SK-N-SH (cell line): ENCODE results near the gene RASAL2. TPM values are rescaled to one million over a fixed set of nuclear protein-coding genes. Genes with fewer than 3 reads are reported as not detected.

Source experiments
- CTCF ChIA-PET: fragments of 300-600, 350-600 bp; formaldehyde crosslinking; extraction: SDS; loops from one replicate; lab custom pipeline; 2021; lab: Yijun Ruan, JAX
- POLR2A ChIA-PET: fragments of 350-600 bp; sonication (Branson Sonifier 250); formaldehyde crosslinking; extraction: SDS; loops from one replicate; lab custom pipeline; 2020; ENCODE audit warnings: antibody characterized with exemption, inconsistent platforms; lab: Yijun Ruan, JAX
- DNase-seq: peaks from one replicate; pipeline ENCODE4 v3.0.0; 2012
- H2AFZ ChIP-seq: fragments of 200-600 bp; sonication (generic); 2 replicates; pipeline ENCODE4 v1.8.1; 2016; ENCODE audit warnings: antibody characterized with exemption, mild to moderate bottlenecking, low read depth
- H3F3A ChIP-seq: fragments of 200-600 bp; sonication (generic); replicated peaks from 2 replicates; pipeline ENCODE3; 2016; ENCODE audit warnings: antibody characterized with exemption, mild to moderate bottlenecking; ENCODE audit not compliant: insufficient read depth
- H3K27ac ChIP-seq, 2 experiments: fragments of 200-500 bp in 1 of 2; fragments of 200-600 bp in 1 of 2; sonication (Bioruptor generic) in 1 of 2; sonication (generic), shearing (Covaris generic) in 1 of 2; 2 replicates each; pipeline versions ENCODE4 v1.5.1 to v1.6.1; 2014 to 2016; ENCODE audit warnings: low read depth in 2 of 2, inconsistent platforms in 1 of 2, low read length in 1 of 2, mild to moderate bottlenecking in 1 of 2, mixed read lengths in 1 of 2
- H3K27me3 ChIP-seq: fragments of 200-600 bp; sonication (generic), shearing (Covaris generic); 2 replicates; pipeline ENCODE4 v1.6.1; 2016; ENCODE audit warnings: mixed run types; ENCODE audit not compliant: insufficient read depth
- H3K36me3 ChIP-seq, 2 experiments: fragments of 200-500 bp in 1 of 2; fragments of 200-600 bp in 1 of 2; sonication (Bioruptor generic) in 1 of 2; sonication (generic) in 1 of 2; replicated peaks in 1 of 2; 2 replicates each; pipeline versions ENCODE3 to v1.5.1; 2014 to 2016; ENCODE audit warnings: low read length in 1 of 2, mild to moderate bottlenecking in 1 of 2; ENCODE audit not compliant: insufficient read depth in 2 of 2, control insufficient read depth in 1 of 2
- H3K4me1 ChIP-seq, 2 experiments: fragments of 200-500 bp in 1 of 2; fragments of 200-600 bp in 1 of 2; sonication (Bioruptor generic) in 1 of 2; sonication (generic), shearing (Covaris generic) in 1 of 2; 2 replicates each; pipeline versions ENCODE4 v1.5.1 to v1.6.1; 2014 to 2016; ENCODE audit warnings: low read depth in 1 of 2, low read length in 1 of 2, mixed run types in 1 of 2; ENCODE audit not compliant: insufficient read depth in 2 of 2, control insufficient read depth in 1 of 2
- H3K4me2 ChIP-seq: fragments of 200-600 bp; sonication (generic), shearing (Covaris generic); 2 replicates; pipeline ENCODE4 v1.6.1; 2017; ENCODE audit warnings: mixed run types
- H3K4me3 ChIP-seq, 2 experiments: fragments of 200-500 bp in 1 of 2; fragments of 200-600 bp in 1 of 2; sonication (Bioruptor generic) in 1 of 2; sonication (generic), shearing (Covaris generic) in 1 of 2; 2 replicates each; pipeline versions ENCODE4 v1.5.1 to v1.8.1; 2014 to 2016; ENCODE audit warnings: low read depth in 2 of 2, inconsistent platforms in 1 of 2, low read length in 1 of 2, mild to moderate bottlenecking in 1 of 2, mixed read lengths in 1 of 2, moderate library complexity in 1 of 2
- H3K79me2 ChIP-seq: fragments of 200-600 bp; sonication (generic); 2 replicates; pipeline ENCODE4 v1.8.1; 2017; ENCODE audit warnings: mild to moderate bottlenecking; ENCODE audit not compliant: insufficient read depth
- H3K9ac ChIP-seq: fragments of 200-600 bp; sonication (generic); 2 replicates; pipeline ENCODE4 v1.6.1; 2017; ENCODE audit warnings: mixed run types
- H3K9me2 ChIP-seq: fragments of 200-600 bp; sonication (generic); 2 replicates; pipeline ENCODE4 v1.6.1; 2017; ENCODE audit warnings: mixed run types
- H3K9me3 ChIP-seq: fragments of 200-600 bp; sonication (generic); 2 replicates; pipeline ENCODE4 v1.6.1; 2017; ENCODE audit warnings: mixed run types, mild to moderate bottlenecking, moderate library complexity
- H4K20me1 ChIP-seq: fragments of 200-600 bp; sonication (generic); 2 replicates; pipeline ENCODE4 v1.6.1; 2017; ENCODE audit warnings: mild to moderate bottlenecking, mixed run types; ENCODE audit not compliant: insufficient read depth
- CHD2 ChIP-seq: fragments of 150-350 bp; IDR thresholded peaks from 2 replicates; pipeline ENCODE4 v1.6.1; 2018; ENCODE audit warnings: low read length; ENCODE audit not compliant: partially characterized antibody
- CTCF ChIP-seq: fragments of 200-600 bp; sonication (generic); IDR thresholded peaks from 2 replicates; pipeline ENCODE4 v1.6.1; 2017; ENCODE audit warnings: antibody characterized with exemption, mild to moderate bottlenecking, moderate library complexity
- EP300 ChIP-seq, 2 experiments: IDR thresholded peaks; 2 replicates each; pipeline versions ENCODE4 v1.4.0 to v1.6.1; 2012; ENCODE audit warnings: borderline replicate concordance in 1 of 2, low read depth in 1 of 2, low read length in 1 of 2
- EZH2phosphoT487 ChIP-seq: fragments of 200-600 bp; sonication (generic); IDR thresholded peaks from 2 replicates; pipeline ENCODE4 v1.6.1; 2017; ENCODE audit warnings: low read depth, mixed run types, mild to moderate bottlenecking, antibody characterized with exemption, moderate library complexity, borderline replicate concordance
- JUND ChIP-seq: IDR thresholded peaks from 2 replicates; pipeline ENCODE4 v1.4.0; 2012
- MAX ChIP-seq: IDR thresholded peaks from 2 replicates; pipeline ENCODE4 v1.4.0; 2012; ENCODE audit warnings: low read depth
- MXI1 ChIP-seq: IDR thresholded peaks from 2 replicates; pipeline ENCODE4 v1.6.1; 2012; ENCODE audit warnings: mild to moderate bottlenecking, low read depth, low read length, improper control_type of control experiment
- NFIC ChIP-seq: IDR thresholded peaks from 2 replicates; pipeline ENCODE4 v1.4.0; 2012; ENCODE audit warnings: borderline replicate concordance
- POLR2AphosphoS5 ChIP-seq: IDR thresholded peaks from 2 replicates; pipeline ENCODE4 v1.6.1; 2012; ENCODE audit warnings: low read depth, low read length
- RCOR1 ChIP-seq: fragments of 150-350 bp; IDR thresholded peaks from 2 replicates; pipeline ENCODE4 v1.6.1; 2017; ENCODE audit warnings: antibody characterized with exemption, low read length
- SIN3A ChIP-seq: IDR thresholded peaks from 2 replicates; pipeline ENCODE4 v1.6.1; 2012; ENCODE audit warnings: low read depth, mild to moderate bottlenecking, low read length, moderate library complexity, borderline replicate concordance
- SMC3 ChIP-seq: IDR thresholded peaks from 2 replicates; pipeline ENCODE4 v1.6.1; 2012; ENCODE audit warnings: low read depth, low read length, improper control_type of control experiment
- TCF12 ChIP-seq: IDR thresholded peaks from 2 replicates; pipeline ENCODE4 v1.4.0; 2012
- TEAD4 ChIP-seq: IDR thresholded peaks from 2 replicates; pipeline ENCODE4 v1.4.0; 2012; ENCODE audit warnings: mild to moderate bottlenecking, borderline replicate concordance; ENCODE audit not compliant: insufficient read depth
- USF1 ChIP-seq: IDR thresholded peaks from 2 replicates; pipeline ENCODE4 v1.4.0; 2012; ENCODE audit warnings: low read depth, borderline replicate concordance
- YY1 ChIP-seq: IDR thresholded peaks from 2 replicates; pipeline ENCODE4 v1.4.0; 2012; ENCODE audit warnings: low read depth, mild to moderate bottlenecking
- WGBS: methylation state at CpG from one replicate; pipeline ENCODE4 v1.1.6; 2017; ENCODE audit warnings: low lambda C conversion rate; 5-methylcytosine and 5-hydroxymethylcytosine counted together
- polyA plus RNA-seq, 3 experiments: library from polyadenylated mRNA; depleted of rRNA; stranded (reverse); fragments of >200 nt; gene quantifications; 2 replicates each; pipeline ENCODE4 v1.2.3, GENCODE V29; 2012

RASAL2 gene
- polyA plus RNA-seq, 1 of the 3 experiments (the other 2 are of a cell fraction) = 6.9 TPM

- DNase-seq = no peak
- Histone ChIP-seq H3K79me2 (no peaks in the 10 kb centered on the region), H4K20me1 (no peaks in the 10 kb centered on the region), H3F3A (no peaks in the 10 kb centered on the region), H3K9me3 (no peaks in the 10 kb centered on the region), H3K27ac (no peak overlapping the region), H3K9ac (no peak overlapping the region), H2AFZ (no peak overlapping the region), H3K4me2 (no peak overlapping the region), H3K36me3 (peaks cover 2 to 8% of the 10 kb centered on the region in 2 experiments), H3K27me3 (no peaks in the 10 kb centered on the region), H3K4me1 (no peaks in the 10 kb centered on the region; a peak in 1 of 4 replicates), H3K9me2 (no peaks in the 10 kb centered on the region), H3K4me3 (no peak overlapping the region)
- POLR2A ChIA-PET = no interaction called here
- CTCF ChIA-PET = interaction anchor here (0.6 to 1.1 kb wide), 2 partner anchors 12 to 571 kb away, joined by 3 read pairs; no protein-coding TSS in a partner anchor
- TF ChIP-seq SMC3 (no peak), EP300 (IDR thresholded peaks at IDR 0.05; ENCODE audit: borderline replicate concordance in 1 of 2, low read depth in 1 of 2, low read length in 1 of 2) (no peak), CTCF (no peak), USF1 (no peak)
Observed at GRCh38 chr1:178434899-178435435, 341.1 kb downstream of the RASAL2 start.

GRCh38 chr1:178436899-178437298, 343.0 kb downstream of the RASAL2 start:
- Histone ChIP-seq H3K4me2 (no peak overlapping the region), H3K9me3 (no peaks in the 10 kb centered on the region), H3K27me3 (no peaks in the 10 kb centered on the region), H3K4me1 (no peaks in the 10 kb centered on the region; a peak in 1 of 4 replicates), H3K4me3 (no peak overlapping the region), H3F3A (no peaks in the 10 kb centered on the region), H3K36me3 (peaks cover 10 to 22% of the 10 kb centered on the region in 2 experiments), H3K9ac (no peak overlapping the region), H4K20me1 (no peaks in the 10 kb centered on the region), H3K9me2 (no peaks in the 10 kb centered on the region), H3K79me2 (no peaks in the 10 kb centered on the region), H3K27ac (no peak overlapping the region), H2AFZ (no peak overlapping the region)
- TF ChIP-seq SMC3 (no peak), TCF12 (no peak), MXI1 (no peak), USF1 (no peak), MAX (no peak), CHD2 (no peak), POLR2AphosphoS5 (no peak), SIN3A (no peak), JUND (no peak), RCOR1 (no peak), EZH2phosphoT487 (no peak), YY1 (no peak), TEAD4 (no peak), NFIC (no peak)
- ChIA-PET POLR2A (no interaction called here), CTCF (interaction anchor here (0.6 to 1.3 kb wide), 2 partner anchors 137 to 788 kb away, joined by 3 to 4 read pairs; no protein-coding TSS in a partner anchor)
- no peak for DNase-seq
- WGBS = 92% methylated on average over 2 of the region's 2 CpGs
